ENCODE results near the gene ZC3H7B. TPM values are rescaled to one million over a fixed set of nuclear protein-coding genes. Genes with fewer than 3 reads are reported as not detected.

Gene ZC3H7B
- total and polyA plus RNA-seq, 2 donors (not counting 3 experiments of a cell fraction or from before 2014, with no cell fraction given) = 66.8 to 95.9 TPM

GRCh38 chr22:41384128-41384527, 82.8 kb downstream of the ZC3H7B start:
- H3K36me3 ChIP-seq (ENCODE audit: control insufficient read depth in 2 of 2, extremely low read depth in 1 of 2, insufficient read depth in 2 of 2, low read length in 2 of 2) = peaks cover 0 to 2% of the 10 kb centered on the region in 2 experiments
- CTCF ChIA-PET = interaction anchor here (1.4 to 1.6 kb wide), 2 partner anchors 18 to 19 kb away, joined by 3 to 4 read pairs; no protein-coding TSS in a partner anchor
- H3K4me3 ChIP-seq (replicated peaks in 1 of 3; ENCODE audit: insufficient read depth in 1 of 3, low read depth in 1 of 3, low read length in 3 of 3) = no peak overlapping the region
- DNase-seq (ENCODE audit: low read depth, low spot score) (no peak), FAIRE-seq (no peak)
- no peaks in the 10 kb centered on the region for H4K20me1 ChIP-seq (replicated peaks; ENCODE audit: control insufficient read depth, extremely low read depth, insufficient read depth, low read length)
- no peak overlapping the region for H3K9ac ChIP-seq (replicated peaks; ENCODE audit: extremely low read depth, insufficient read depth, low read length)
- no peak for TF ChIP-seq POLR2A (IDR thresholded peaks at IDR 0.05; ENCODE audit: low read depth, low read length)
- no peak for TF ChIP-seq POLR2AphosphoS5 (IDR thresholded peaks at IDR 0.05; ENCODE audit: insufficient read depth, low read depth, low read length)
- TF ChIP-seq, protein P1, sequence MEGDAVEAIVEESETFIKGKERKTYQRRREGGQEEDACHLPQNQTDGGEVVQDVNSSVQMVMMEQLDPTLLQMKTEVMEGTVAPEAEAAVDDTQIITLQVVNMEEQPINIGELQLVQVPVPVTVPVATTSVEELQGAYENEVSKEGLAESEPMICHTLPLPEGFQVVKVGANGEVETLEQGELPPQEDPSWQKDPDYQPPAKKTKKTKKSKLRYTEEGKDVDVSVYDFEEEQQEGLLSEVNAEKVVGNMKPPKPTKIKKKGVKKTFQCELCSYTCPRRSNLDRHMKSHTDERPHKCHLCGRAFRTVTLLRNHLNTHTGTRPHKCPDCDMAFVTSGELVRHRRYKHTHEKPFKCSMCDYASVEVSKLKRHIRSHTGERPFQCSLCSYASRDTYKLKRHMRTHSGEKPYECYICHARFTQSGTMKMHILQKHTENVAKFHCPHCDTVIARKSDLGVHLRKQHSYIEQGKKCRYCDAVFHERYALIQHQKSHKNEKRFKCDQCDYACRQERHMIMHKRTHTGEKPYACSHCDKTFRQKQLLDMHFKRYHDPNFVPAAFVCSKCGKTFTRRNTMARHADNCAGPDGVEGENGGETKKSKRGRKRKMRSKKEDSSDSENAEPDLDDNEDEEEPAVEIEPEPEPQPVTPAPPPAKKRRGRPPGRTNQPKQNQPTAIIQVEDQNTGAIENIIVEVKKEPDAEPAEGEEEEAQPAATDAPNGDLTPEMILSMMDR (IDR thresholded peaks at IDR 0.05; ENCODE audit: extremely low read depth in 1 of 2, insufficient read depth in 1 of 2, low read depth in 1 of 2, low read length in 2 of 2) = no peak
- TF ChIP-seq FOS (IDR thresholded peaks at IDR 0.05; ENCODE audit: borderline replicate concordance, insufficient read depth, low read length) = no peak
- no peak for TF ChIP-seq GATA2 (IDR thresholded peaks at IDR 0.05; ENCODE audit: insufficient read depth, insufficient read length, low read depth, low read length)
- TF ChIP-seq, protein P2, sequence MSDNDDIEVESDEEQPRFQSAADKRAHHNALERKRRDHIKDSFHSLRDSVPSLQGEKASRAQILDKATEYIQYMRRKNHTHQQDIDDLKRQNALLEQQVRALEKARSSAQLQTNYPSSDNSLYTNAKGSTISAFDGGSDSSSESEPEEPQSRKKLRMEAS (IDR thresholded peaks at IDR 0.05; ENCODE audit: insufficient read depth, insufficient read length) = no peak
- TF ChIP-seq JUN (IDR thresholded peaks at IDR 0.05; ENCODE audit: borderline replicate concordance, insufficient read depth, insufficient read length, low read depth) = no peak
- H3K9me1 ChIP-seq (replicated peaks; ENCODE audit: control insufficient read depth, extremely low read depth, insufficient read depth, low read length) = no peaks in the 10 kb centered on the region
- H3K4me1 ChIP-seq (ENCODE audit: control insufficient read depth, extremely low read depth, insufficient read depth, low read length) = peaks cover 11% of the 10 kb centered on the region
- no peaks in the 10 kb centered on the region for H3K9me3 ChIP-seq (replicated peaks; ENCODE audit: control insufficient read depth, insufficient read depth, low read length)
- no peak overlapping the region for H2AFZ ChIP-seq (ENCODE audit: low read depth, low read length)
- intact Hi-C loops (cut with micrococcal nuclease) (loop anchor here (5.0 kb wide), 2 partner anchors 97 to 187 kb away; partner anchors contain the start of gene RANGAP1), dilution Hi-C loops (cut with MboI; ENCODE audit: extremely low pct_ligation_motif_present, low sequenced_read_pairs) (no loop called here)
- no peaks in the 10 kb centered on the region for H3K27me3 ChIP-seq (ENCODE audit: control insufficient read depth in 2 of 2, insufficient read depth in 2 of 2, low read length in 2 of 2)
- H3K27ac ChIP-seq (ENCODE audit: insufficient read depth, low read depth, low read length) = no peak overlapping the region
- no peak overlapping the region for H3K4me2 ChIP-seq (ENCODE audit: insufficient read depth, low read length)
- H3K79me2 ChIP-seq (ENCODE audit: control insufficient read depth, insufficient read depth, low read length) = no peaks in the 10 kb centered on the region
- POLR2A ChIA-PET = no interaction called here
- no TSS peak for BruUV-seq (replicated peaks)

All from endothelial cell of umbilical vein (primary cell).